Dermis blood vessel endothelial cell (primary cell): Measurements from ENCODE around the gene NGFR. TPM values are rescaled to one million over a fixed set of nuclear protein-coding genes. Genes with fewer than 3 reads are reported as not detected.

Experiments used
- DNase-seq: peaks from one replicate; pipeline ENCODE4 v3.0.0; 2010
- total RNA-seq: library from RNA; depleted of rRNA; stranded (reverse); fragments of >200 nt; gene quantifications from 2 replicates; pipeline ENCODE4 v1.2.3, GENCODE V29; 2014

The NGFR gene
- total RNA-seq, 1 donor from 2014 or later = not detected

DNA sequence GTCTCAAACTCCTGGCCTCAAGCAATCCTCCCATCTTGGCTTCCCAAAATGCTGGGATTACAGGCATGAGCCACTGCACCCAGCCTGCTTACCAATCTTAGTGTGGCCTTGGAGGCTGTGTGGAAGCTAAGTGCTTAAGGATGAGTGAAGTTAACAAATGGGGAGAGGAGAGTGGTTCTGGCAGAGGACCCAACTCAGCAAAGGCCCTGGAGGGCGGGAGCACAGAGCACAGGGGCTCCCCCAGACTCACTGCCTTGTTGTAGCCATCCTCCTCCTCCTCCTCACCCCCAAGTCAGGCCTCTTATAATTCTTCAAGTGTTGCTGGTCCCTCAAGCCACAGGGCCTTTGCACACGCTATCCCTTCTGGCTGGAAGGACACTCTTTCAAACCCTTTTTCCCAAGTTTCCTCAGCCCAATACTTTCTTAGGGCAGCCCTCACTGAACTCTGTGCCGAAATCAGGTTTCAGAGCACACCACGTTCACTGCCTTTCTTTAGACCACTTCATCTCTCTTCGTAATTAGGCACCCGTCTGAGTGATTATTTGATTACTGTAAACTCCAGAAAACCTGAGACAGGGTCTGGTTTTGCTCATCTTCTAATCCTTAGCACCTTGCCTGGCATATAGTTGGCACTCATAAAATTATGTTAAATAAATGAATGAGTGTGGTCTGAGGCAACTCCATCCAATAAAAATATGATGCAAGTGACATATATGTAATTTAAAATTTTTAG, 23.4 kb downstream of the NGFR start:
- no peak for DNase-seq

DNA sequence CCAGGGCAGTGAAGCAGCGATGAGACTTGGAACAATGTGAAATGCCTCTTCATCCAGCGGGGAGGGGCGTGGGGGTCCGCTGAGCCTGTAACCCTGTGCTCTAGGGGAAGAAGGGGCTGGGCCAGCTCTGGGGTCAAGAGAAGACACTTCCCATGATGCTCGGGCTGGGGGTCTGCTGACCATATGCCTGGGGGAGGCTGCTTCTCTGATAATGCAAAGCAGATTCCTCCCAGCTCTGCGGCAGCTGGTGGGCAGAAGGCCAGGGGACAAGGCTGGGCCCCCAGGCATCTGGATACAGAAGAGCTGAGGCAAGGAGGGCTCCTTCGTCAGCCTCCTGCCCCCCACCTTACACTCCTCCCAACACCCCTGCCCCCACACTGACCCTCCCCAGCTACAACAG, 24.7 kb downstream of the NGFR start:
- no peak for DNase-seq

DNA sequence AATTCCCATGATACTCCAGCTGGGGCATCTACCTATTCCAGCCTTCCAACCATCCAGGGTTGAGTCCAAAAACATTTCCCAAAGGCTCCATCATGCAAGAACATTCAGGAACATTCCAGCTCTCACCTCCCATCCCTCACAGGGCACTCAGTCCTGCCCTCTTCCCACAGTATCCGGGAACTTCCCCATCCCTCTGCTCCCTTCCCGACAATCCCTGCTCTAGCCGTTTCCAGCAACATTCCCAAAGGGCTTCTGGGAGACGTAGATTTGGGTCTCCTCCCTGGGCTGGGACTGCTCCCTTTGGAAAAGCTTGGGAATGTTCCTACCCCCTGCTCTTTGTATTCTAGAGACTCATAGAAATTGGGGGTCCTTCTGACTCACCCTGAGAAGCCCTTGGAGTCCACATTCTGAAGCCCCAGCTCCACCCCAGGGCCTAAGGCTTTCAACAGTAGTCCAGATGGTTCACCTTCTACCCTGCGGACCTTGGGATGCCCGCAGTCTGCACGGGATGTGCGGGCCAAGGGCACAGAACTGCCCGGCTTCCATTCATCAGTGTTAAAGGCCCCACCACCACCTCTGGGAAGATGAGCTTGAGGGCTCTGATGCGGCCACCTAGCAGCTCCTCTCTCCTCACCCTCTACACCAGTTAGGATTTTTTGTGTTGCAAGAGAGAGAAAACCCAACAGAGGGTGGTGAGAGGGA, 25.4 kb downstream of the NGFR start:
- no peak for DNase-seq

DNA sequence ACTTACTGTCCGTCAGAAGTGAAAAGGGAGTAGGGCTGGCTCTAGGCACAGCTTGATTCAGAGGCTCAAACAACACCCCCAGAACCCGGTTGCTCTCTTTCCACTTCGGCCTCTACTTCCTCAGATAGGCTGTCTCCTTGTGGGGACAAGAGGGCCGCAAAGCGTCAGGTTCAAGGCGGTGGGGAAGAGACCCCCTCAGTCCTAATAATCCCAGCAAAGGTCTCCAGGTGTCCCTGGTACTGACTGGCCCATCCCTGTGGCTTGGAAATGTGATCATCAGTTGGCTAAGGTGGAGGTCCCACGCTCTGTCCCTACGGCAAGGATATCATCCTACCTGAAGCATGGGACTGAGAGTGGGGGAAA, 26.0 kb downstream of the NGFR start:
- DNase-seq = no peak

DNA sequence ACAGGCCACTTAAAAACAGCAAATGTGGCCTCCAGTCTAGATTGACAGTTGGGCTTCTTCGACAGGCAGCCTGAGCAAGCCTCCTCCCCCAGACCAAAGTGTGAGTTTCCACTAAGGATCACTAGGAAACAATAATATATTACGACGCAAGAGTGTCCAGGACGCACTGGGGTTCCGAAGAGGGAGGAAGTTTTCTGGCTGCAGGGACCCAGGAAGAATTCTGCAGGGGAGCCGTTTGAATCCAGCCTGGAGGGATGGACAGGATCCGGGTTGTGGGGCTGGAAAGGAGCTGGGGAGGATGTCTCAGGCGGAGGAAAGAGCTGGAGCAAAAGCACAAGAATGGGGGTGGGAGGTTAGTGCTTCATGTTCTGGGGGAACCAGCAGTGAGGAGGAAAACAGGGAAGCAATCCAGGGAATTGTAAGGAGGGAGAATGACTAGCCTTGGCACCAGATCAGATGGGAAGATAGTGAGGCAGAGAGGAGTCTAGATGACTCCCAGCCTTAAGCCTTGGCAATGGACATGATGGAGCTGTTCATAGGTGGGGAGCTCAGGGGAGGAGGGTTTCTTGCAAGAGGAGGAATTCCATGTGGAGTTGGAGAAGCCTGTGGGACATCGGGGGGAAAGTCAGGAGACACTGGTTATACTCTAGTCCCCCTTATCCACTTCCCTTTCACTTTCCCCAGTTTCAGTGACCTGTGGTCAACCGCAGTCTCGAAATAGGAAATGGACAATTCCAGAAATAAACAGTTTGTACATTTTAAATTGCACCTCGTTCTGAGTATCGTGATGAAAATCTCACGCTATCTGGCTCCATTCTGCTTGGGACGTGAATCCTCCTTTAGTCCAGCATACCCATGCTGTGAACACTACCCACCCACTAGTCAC, 26.6 kb downstream of the NGFR start:
- DNase-seq = no peak

- DNase-seq = no peak
Observed at GRCh38 chr17:49522357-49522890, 27.3 kb downstream of the NGFR start.

- DNase-seq = no peak
Observed at GRCh38 chr17:49523196-49523595, 28.1 kb downstream of the NGFR start.

DNA sequence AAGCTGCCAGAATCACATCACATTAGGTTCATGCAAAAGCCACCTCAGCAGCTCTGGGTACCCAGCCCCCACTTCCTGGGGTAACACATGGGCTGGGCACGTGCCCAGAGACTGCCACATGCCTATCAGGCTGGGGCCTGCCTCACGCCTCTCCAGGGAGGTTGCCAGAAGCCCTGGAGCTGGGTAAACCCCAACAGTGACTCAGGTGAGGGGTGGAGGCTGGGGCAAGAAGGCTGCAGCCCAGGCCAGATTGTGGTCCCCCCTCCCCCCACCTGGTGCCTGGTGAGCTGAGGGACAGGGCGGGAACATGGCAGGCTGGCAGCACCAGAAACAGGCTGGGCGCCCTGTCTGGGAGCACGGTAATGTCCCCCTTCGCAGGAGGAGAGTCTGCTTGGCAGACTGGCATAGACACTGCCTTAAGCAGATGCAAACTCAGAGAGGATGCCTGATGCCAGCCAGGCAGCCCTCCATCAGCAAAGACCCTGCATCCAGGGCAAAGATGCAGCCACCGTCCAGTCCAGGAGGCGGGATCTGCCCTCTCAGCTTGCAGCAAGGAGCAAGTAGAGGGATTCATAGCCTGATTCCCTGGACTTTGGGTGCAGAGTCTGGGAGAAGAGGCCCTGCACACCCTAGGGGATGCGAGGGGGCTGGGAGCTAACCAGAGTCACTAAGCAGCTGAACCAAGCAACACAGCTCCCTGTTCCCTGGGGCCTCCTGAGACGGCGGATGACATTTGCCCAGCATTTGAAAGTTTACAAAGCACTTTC, 28.8 kb downstream of the NGFR start:
- no peak for DNase-seq

GRCh38 chr17:49524473-49525359, 29.6 kb downstream of the NGFR start:
- DNase-seq = no peak

GRCh38 chr17:49525831-49526741, 31.0 kb downstream of the NGFR start:
- no peak for DNase-seq

DNA sequence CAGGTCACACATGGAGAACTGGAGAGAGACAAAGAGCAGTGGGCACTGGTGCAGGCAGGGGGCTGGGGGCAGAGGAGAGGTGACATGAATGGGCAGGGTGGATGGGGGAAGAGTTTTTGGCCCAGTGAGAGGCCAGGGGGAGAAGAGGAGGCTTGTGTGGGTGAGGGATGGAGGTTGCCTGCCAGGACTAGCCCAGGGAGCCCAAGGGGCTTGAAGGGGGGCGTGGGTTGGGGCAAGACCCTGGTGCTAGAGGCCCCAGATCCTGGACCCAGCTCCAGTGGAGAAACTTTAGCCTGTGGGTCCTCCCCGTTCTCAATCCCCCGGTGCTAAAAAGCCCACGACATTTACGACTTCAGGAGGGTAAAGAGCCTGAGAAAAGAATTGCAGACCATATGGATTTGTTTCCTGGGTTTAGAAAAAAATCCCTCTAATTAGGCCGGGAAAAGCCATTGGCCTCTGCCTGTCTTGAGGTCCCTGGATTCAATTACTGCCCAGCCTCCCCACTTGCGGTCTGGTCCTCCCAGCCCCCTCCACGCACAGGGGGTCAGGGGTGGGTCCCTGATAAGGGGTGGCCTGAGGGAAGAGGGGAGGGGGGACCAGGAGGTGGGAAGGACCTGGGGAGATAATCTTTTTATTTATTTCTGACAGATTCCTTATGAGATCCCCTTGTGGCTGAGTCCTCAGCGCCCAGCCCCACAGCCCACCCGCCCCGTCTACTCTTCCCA, 33.0 kb downstream of the NGFR start:
- no peak for DNase-seq

DNA sequence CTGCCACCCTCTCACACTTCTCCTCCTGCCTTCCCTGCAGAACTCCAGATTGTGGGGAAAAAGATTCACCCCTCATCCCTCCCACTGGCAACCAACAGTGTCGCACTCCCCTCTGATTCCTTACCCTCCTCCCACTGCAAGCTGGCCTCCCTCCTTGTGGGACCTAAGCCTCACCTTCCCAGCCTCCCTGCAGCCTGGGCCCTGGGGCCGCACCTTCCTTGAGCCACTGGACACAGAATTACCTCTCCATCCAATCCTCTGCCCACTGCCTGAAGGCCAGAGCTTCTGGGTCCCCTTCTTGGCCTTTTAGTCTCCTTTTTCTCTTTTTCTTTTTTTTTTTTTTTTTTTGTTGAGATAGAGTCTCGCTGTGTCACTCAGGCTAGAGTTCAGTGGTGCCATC, 33.9 kb downstream of the NGFR start:
- no peak for DNase-seq

DNA sequence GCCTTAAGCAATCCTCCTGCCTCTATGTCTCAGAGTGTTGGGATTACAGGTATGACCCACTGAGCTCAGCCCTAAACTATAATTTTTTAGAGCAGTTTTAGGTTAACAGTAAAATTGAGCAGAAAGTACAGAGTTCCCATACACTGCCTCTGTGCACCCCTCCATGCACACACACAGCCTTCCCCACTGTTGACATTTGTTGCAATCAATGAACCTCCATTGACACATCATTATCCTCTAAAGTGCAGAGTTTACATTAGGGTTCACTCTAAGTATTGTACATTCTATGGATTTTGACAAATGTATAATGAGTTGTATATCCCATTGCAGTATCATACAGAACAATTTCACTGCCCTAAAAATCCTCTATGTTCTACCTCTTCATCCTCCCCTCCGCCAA, 35.0 kb downstream of the NGFR start:
- DNase-seq = no peak

GRCh38 chr17:49543860-49544259, 48.8 kb downstream of the NGFR start:
- no peak for DNase-seq

- DNase-seq = no peak
Observed at GRCh38 chr17:49545007-49545660, 50.0 kb downstream of the NGFR start.

DNA sequence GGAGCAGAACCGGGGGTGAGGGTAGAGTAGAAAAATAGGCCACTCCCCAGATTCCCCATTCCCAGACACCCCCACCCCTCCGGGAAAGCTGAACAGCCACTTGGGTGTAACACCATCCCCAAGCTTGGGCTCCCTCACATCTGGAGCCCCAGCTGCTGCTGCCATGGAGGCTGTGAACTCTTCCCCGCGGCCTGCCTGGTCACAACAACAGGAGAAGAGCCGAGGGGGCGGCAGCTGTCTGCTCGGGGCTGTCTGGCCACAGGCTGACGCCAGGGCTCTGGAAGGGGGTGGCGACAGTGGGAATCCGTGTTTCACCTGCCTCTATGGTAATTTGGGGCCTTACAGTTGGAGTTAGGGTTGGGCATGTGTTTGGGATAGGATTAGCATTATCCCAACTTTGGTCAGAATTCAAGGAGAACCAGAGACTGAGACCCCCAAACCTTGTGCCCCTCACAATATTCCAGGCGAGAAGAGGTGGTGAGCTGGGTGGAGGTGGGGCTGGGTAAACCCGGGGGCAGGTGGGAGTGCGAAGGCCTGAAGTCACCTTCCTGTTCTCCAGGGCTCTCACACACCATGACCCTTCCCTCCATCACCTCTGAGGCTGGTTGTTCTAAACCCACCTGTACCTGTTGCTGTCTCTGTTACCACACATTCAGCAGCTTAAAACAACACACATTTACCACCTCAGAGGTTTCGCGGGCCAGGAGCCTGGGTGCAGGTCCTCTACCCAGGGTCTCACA, 50.9 kb downstream of the NGFR start:
- no peak for DNase-seq

GRCh38 chr17:49546546-49547535, 51.7 kb downstream of the NGFR start:
- DNase-seq = no peak
